Midbrain (tissue), 1 donor: Measurements from ENCODE around the gene CLPTM1L.
A peak's percentile ranks its signal among the peaks of the same experiment; 100 is the strongest.
"Not testable (repeated sequence)": the region's sequence is repeated elsewhere in the genome, so short reads cannot be mapped to it uniquely, and the experiment has no call there.

Experiments used
- DNase-seq: peaks from one replicate; lab custom pipeline; 2025; lab: John Stamatoyannopoulos, UW

The CLPTM1L gene

DNA sequence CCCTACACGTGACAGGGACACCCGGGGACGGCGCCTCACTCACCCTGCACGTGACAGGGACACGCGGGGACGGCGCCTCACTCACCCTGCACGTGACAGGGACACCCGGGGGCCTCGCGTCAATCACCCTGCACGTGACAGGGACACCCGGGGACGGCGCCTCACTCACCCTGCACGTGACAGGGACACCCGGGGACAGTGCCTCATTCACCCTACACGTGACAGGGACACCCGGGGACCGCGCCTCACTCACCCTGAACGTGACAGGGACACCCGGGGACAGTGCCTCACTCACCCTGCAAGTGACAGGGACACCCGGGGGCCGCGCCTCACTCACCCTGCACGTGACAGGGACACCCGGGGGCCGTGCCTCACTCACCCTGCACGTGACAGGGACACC lies 55.3 kb downstream of the CLPTM1L start:
- not testable (repeated sequence) for DNase-seq

GRCh38 chr5:1288439-1289335 lies 56.2 kb downstream of the CLPTM1L start:
- DNase-seq: no peak

GRCh38 chr5:1285883-1286291 lies 59.0 kb downstream of the CLPTM1L start:
- DNase-seq: no peak

DNA sequence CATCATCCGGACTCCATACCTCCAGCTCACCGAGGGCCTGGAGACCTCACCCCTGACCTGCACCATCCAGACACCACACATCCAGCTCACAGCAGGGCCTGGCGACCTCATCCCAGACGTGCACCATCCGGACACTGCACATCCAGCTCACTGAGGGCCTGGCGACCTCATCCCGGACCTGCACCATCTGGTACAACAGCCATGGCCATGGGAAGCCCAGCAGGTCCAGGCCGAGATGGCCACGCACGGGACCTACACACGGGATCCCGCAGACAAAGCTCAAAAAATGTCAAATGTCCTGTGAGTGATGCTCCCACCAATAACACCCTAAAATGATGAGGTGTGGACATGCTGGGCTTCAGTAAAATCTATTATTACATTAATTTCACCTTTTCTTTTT lies 59.8 kb downstream of the CLPTM1L start:
- DNase-seq: no peak

GRCh38 chr5:1284336-1284970 lies 60.4 kb downstream of the CLPTM1L start:
- DNase-seq: not testable (repeated sequence)

GRCh38 chr5:1283729-1284041 lies 61.2 kb downstream of the CLPTM1L start:
- not testable (repeated sequence) for DNase-seq

- not testable (repeated sequence) for DNase-seq
These were observed 61.7 kb downstream of the CLPTM1L start for GRCh38 chr5:1282993-1283728.

GRCh38 chr5:1282131-1282992 lies 62.5 kb downstream of the CLPTM1L start:
- DNase-seq: peak; percentile 0

- DNase-seq: no peak
These were observed 63.6 kb downstream of the CLPTM1L start for GRCh38 chr5:1281038-1281882.

GRCh38 chr5:1280177-1281037 lies 64.5 kb downstream of the CLPTM1L start:
- DNase-seq: no peak

DNA sequence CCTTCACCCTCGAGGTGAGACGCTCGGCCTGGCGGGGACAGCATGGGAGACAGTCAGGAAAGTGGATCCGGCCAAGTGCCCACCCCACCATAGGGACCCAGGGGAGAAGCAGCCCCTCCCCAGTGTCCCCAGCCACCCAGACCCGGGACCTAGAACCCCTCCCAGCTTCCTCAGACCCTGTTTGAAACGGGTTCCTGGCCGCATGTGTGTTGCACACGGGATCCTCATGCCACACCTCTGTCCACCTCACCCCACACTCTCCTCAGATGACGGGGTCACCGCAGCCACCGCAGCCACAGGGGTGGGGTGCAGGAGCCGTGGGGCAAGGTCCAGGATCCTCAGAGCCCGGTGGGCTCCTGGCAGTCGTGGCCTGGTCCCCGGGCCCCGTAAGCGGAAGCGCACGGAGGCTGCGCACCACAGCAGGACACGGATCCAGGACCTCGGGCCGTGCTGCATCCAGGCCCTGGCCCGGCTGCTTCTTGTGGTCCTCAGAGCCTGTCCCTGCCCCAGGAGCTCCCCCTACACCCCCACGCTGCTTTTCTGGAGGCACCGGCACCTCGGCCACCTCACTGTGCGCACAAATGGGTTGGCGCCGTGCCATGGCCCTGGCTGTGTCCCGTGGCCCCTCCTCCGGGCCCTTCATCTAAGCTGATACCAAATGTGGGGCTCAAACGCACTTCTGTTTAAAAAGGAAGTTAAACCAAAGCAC lies 65.3 kb downstream of the CLPTM1L start:
- no peak for DNase-seq

DNA sequence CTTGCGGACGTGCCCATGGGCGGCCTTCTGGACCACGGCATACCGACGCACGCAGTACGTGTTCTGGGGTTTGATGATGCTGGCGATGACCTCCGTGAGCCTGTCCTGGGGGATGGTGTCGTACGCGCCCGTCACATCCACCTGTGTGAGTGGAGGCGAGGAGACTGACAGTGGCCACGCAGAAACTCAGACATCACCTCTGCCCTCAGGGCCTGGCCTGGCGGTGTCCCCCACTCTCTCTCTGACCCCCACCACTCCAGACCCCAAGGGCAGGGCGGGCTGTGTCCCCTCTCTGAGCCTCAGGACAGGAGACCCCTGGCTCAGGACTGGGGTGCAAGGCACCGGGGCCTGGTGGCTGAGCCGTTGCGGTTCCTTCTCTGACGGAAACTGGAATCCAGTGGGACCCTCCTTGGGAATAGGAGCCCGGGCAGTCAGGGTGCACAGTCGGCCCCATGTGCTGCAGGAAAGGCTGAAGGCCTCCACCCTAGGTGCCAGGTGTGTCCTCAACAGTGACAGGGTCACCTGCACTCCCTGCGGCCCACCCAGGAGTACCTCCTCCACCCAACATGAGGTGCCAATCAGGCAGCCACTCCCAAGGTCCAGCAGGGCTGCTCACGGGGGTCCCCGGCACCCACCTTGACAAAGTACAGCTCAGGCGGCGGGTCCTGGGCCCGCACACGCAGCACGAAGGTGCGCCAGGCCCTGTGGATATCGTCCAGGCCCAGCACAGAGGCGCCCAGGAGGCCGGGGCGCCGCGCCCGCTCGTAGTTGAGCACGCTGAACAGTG lies 66.0 kb downstream of the CLPTM1L start:
- DNase-seq: no peak

DNA sequence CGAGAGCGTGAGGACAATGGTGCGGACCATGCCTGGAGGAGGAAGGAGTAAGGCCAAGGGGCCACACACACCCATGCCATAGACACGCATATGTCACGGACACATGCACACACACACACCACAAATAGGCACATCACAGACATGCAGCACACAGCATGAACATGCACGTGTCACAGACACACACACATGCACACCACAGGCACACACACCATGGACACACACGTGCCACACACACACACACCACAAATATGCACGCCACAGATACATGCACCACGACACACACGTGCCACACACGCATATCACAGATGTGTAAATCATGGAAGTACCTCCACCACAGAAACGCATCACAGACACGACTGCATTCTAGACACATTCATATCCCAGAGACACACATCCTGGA lies 66.7 kb downstream of the CLPTM1L start:
- DNase-seq: no peak

GRCh38 chr5:1277781-1278180 lies 67.1 kb downstream of the CLPTM1L start:
- DNase-seq: no peak

- DNase-seq: no peak
These were observed 67.6 kb downstream of the CLPTM1L start for GRCh38 chr5:1277331-1277730.

- DNase-seq: no peak
These were observed 68.0 kb downstream of the CLPTM1L start for GRCh38 chr5:1276930-1277329.

DNA sequence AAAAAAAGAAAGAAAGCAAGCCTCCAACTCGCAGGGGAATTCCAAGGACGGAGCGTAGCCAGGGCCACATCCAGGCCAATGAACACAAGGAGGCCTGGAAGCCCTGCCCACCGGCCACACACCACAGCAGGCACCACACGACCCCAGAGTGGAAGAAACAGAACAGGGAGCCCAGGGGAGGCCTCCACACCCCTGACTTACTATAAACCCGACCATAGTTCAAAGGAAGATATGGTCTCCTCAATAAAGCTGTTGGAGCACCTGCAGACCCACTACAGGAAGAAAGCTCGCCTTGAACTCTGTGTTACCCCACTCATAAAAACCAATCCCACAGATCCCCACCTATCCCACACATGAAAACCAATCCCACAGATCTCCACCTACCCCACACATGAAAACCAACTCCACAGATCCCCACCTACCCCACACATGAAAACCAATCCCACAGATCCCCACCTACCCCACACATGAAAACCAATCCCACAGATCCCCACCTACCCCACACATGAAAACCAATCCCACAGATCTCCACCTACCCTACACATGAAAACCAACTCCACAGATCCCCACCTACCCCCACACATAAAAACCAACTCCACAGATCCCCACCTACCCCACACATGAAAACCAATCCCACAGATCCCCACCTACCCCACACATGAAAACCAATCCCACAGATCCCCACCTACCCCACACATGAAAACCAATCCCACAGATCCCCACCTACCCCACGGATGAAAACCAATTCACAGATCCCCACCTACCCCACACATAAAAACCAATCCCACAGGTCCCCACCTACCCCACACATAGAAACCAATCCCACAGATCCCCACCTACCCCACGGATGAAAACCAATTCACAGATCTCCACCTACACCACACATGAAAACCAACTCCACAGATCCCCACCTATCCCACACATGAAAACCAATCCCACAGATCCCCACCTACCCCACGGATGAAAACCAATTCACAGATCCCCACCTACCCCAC lies 69.2 kb downstream of the CLPTM1L start:
- DNase-seq: not testable (repeated sequence)
